Epithelial cell of prostate (primary cell): ENCODE results near the gene CCDC88C.
"Not testable (repeated sequence)": the region's sequence is repeated elsewhere in the genome, so short reads cannot be mapped to it uniquely, and the experiment has no call there.

ENCODE experiments used
- DNase-seq: peaks from one replicate; pipeline ENCODE4 v3.0.0-alpha.2; 2011; ENCODE audit warnings: low read depth, low spot score
- H3K27ac ChIP-seq: fragments of 450-650 bp; 2 replicates; pipeline ENCODE4 v1.5.1; 2017; ENCODE audit warnings: mild to moderate bottlenecking

Gene CCDC88C

GRCh38 chr14:91417983-91418386, 365 bp upstream of the CCDC88C start:
- H3K27ac ChIP-seq, result peak overlapping the region; percentile 20

GRCh38 chr14:91416744-91417119, 888 bp downstream of the CCDC88C start:
- peak overlapping the region; percentile 21 for H3K27ac ChIP-seq
- DNase-seq, result no peak

More at GRCh38 chr14:91417983-91418386, 365 bp upstream of the CCDC88C start:
- no peak for DNase-seq

GRCh38 chr14:91415794-91416743, 1.6 kb downstream of the CCDC88C start:
- no peak for DNase-seq

GRCh38 chr14:91414475-91414833, 3.2 kb downstream of the CCDC88C start:
- no peak for DNase-seq
- H3K27ac ChIP-seq, result no peak overlapping the region

More at GRCh38 chr14:91415794-91416743, 1.6 kb downstream of the CCDC88C start:
- peak overlapping the region; percentile 21 for H3K27ac ChIP-seq

GRCh38 chr14:91413547-91414474, 3.8 kb downstream of the CCDC88C start:
- H3K27ac ChIP-seq, result no peak overlapping the region
- DNase-seq, result no peak

GRCh38 chr14:91412939-91413338, 4.7 kb downstream of the CCDC88C start:
- no peak overlapping the region for H3K27ac ChIP-seq
- no peak for DNase-seq

- no peak overlapping the region for H3K27ac ChIP-seq
- DNase-seq, result no peak
These were observed 6.7 kb downstream of the CCDC88C start for GRCh38 chr14:91410771-91411536.

- DNase-seq, result no peak
- H3K27ac ChIP-seq, result no peak overlapping the region
These were observed 7.5 kb downstream of the CCDC88C start for GRCh38 chr14:91409928-91410718.

GRCh38 chr14:91409240-91409639, 8.4 kb downstream of the CCDC88C start:
- DNase-seq, H3K27ac ChIP-seq: not testable (repeated sequence)

GRCh38 chr14:91406982-91407381, 10.6 kb downstream of the CCDC88C start:
- no peak for DNase-seq
- no peak overlapping the region for H3K27ac ChIP-seq

GRCh38 chr14:91406451-91406850, 11.2 kb downstream of the CCDC88C start:
- no peak for DNase-seq
- H3K27ac ChIP-seq, result no peak overlapping the region

- no peak overlapping the region for H3K27ac ChIP-seq
- DNase-seq, result no peak
These were observed 11.7 kb downstream of the CCDC88C start for GRCh38 chr14:91405724-91406435.

GRCh38 chr14:91405241-91405721, 12.3 kb downstream of the CCDC88C start:
- no peak for DNase-seq
- no peak overlapping the region for H3K27ac ChIP-seq

- no peak for DNase-seq
- no peak overlapping the region for H3K27ac ChIP-seq
These were observed 14.6 kb downstream of the CCDC88C start for GRCh38 chr14:91402771-91403600.

GRCh38 chr14:91402348-91402747, 15.3 kb downstream of the CCDC88C start:
- H3K27ac ChIP-seq, result no peak overlapping the region
- no peak for DNase-seq

GRCh38 chr14:91401751-91402150, 15.9 kb downstream of the CCDC88C start:
- no peak overlapping the region for H3K27ac ChIP-seq
- no peak for DNase-seq

- H3K27ac ChIP-seq, result peak overlapping the region; percentile 1
- no peak for DNase-seq
These were observed 16.9 kb downstream of the CCDC88C start for GRCh38 chr14:91400696-91401095.
